KMS-11 (cell line): Measurements from ENCODE around the gene B4GALT4.
"Not testable (repeated sequence)": the region's sequence is repeated elsewhere in the genome, so short reads cannot be mapped to it uniquely, and the experiment has no call there.

ENCODE experiments used
- H2AFZ ChIP-seq: fragments of 200-600 bp; sonication (generic); 2 replicates; pipeline ENCODE4 v1.6.1; 2016; ENCODE audit warnings: antibody characterized with exemption, mixed run types, low read depth
- H3K27ac ChIP-seq: fragments of 200-600 bp; sonication (generic); 2 replicates; pipeline ENCODE4 v1.6.1; 2016; ENCODE audit warnings: mild to moderate bottlenecking, mixed run types
- H3K27me3 ChIP-seq: fragments of 200-600 bp; sonication (generic); 2 replicates; pipeline ENCODE4 v1.6.1; 2017; ENCODE audit warnings: mild to moderate bottlenecking, low read depth, mixed run types, moderate library complexity; ENCODE audit not compliant: insufficient read depth
- H3K36me3 ChIP-seq: fragments of 200-600 bp; sonication (generic); 2 replicates; pipeline ENCODE4 v1.6.1; 2017; ENCODE audit warnings: mild to moderate bottlenecking, mixed run types; ENCODE audit not compliant: insufficient read depth
- H3K4me1 ChIP-seq: fragments of 200-600 bp; sonication (generic); 2 replicates; pipeline ENCODE4 v1.6.1; 2016; ENCODE audit warnings: mild to moderate bottlenecking, low read depth, mixed run types; ENCODE audit not compliant: poor library complexity, severe bottlenecking
- H3K4me2 ChIP-seq: fragments of 200-600 bp; sonication (generic); 2 replicates; pipeline ENCODE4 v1.7.0; 2016; ENCODE audit warnings: mild to moderate bottlenecking, mixed run types
- H3K4me3 ChIP-seq: fragments of 200-600 bp; sonication (generic); IDR thresholded peaks from 2 replicates; pipeline ENCODE4 v1.6.1; 2017; ENCODE audit warnings: low read depth, low read length, mixed read lengths; ENCODE audit not compliant: insufficient read depth
- H3K79me2 ChIP-seq: fragments of 200-600 bp; sonication (generic); 2 replicates; pipeline ENCODE4 v1.6.1; 2016; ENCODE audit warnings: low read depth, mixed run types; ENCODE audit not compliant: insufficient read depth
- H3K9ac ChIP-seq: fragments of 200-600 bp; sonication (generic); 2 replicates; pipeline ENCODE4 v1.6.1; 2016; ENCODE audit warnings: mild to moderate bottlenecking, mixed run types
- H4K20me1 ChIP-seq: fragments of 200-600 bp; sonication (generic); 2 replicates; pipeline ENCODE4 v1.6.1; 2016; ENCODE audit warnings: mild to moderate bottlenecking, mixed run types; ENCODE audit not compliant: insufficient read depth
- TF ChIP-seq, protein P1 (sequence below): fragments of 200-600 bp; sonication (generic); conservative IDR thresholded peaks from 2 replicates; pipeline ENCODE4 v1.6.1; 2017; ENCODE audit warnings: low read depth, mild to moderate bottlenecking, antibody characterized with exemption, low read length, moderate library complexity, mixed read lengths

B4GALT4 gene

DNA sequence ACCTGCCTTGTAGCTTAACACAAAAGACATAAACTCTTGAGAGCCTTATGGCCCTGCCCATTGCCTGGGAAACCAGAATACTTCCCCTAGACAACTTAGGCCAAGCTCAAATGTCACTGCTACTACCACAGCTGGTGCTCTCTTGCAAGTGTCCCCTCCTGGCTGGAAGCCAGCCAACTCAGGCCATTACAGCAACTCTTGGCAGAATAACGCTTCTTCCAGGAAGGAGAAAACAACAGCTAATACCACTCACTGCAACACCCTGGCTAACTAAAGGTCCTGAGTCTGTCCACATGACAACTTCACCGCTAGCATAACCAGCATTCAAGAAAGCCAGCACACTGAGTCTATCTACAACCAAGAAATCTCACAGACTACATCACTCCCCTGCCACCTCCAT lies 5.1 kb upstream of the B4GALT4 start:
- Histone ChIP-seq H3K4me1 (peaks cover 8% of the 10 kb centered on the region), H3K9ac (no peak overlapping the region), H4K20me1 (no peaks in the 10 kb centered on the region), H3K4me2 (no peak overlapping the region), H3K79me2 (no peaks in the 10 kb centered on the region), H3K36me3 (no peaks in the 10 kb centered on the region), H2AFZ (no peak overlapping the region), H3K27ac (no peak overlapping the region), H3K27me3 (no peaks in the 10 kb centered on the region), H3K4me3 (no peak overlapping the region)
- TF ChIP-seq, protein P1, sequence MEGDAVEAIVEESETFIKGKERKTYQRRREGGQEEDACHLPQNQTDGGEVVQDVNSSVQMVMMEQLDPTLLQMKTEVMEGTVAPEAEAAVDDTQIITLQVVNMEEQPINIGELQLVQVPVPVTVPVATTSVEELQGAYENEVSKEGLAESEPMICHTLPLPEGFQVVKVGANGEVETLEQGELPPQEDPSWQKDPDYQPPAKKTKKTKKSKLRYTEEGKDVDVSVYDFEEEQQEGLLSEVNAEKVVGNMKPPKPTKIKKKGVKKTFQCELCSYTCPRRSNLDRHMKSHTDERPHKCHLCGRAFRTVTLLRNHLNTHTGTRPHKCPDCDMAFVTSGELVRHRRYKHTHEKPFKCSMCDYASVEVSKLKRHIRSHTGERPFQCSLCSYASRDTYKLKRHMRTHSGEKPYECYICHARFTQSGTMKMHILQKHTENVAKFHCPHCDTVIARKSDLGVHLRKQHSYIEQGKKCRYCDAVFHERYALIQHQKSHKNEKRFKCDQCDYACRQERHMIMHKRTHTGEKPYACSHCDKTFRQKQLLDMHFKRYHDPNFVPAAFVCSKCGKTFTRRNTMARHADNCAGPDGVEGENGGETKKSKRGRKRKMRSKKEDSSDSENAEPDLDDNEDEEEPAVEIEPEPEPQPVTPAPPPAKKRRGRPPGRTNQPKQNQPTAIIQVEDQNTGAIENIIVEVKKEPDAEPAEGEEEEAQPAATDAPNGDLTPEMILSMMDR: no peak

DNA sequence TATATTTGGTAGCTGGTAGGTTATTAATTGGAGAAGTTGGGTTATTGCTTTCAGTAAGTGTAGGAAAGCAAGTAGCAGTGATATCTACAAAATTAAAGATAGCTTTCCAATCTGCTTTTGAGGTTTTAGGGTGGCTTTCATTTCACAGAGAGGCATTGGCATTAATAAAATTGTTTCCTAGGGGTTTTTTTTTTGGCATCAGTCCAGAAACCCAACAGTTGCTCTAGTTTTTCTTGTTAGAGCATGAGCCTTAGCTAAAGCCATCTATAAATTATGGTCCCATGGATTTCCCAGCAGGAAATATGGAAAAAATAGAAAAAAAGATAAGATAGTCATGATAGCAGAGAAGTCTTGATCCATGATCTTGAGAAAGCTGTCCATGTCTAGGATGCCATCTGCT lies 3.0 kb upstream of the B4GALT4 start:
- Histone ChIP-seq H3K4me2 (no peak overlapping the region), H3K4me3 (no peak overlapping the region)
- TF ChIP-seq, protein P1: no peak

DNA sequence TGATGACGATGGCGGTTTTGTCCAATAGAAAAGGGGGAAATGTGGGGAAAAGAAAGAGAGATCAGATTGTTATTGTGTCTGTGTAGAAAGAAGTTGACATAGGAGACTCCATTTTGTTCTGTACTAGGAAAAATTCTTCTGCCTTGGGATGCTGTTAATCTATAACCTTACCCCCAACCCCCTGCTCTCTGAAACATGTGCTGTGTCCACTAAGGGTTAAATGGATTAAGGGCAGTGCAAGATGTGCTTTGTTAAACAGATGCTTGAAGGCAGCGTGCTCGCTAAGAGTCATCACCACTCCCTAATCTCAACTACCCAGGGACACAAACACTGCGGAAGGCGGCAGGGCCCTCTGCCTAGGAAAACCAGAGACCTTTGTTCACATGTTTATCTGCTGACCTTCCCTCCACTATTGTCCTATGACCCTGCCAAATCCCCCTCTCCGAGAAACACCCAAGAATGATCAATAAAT lies 2.4 kb upstream of the B4GALT4 start:
- not testable (repeated sequence) for H3K4me2 ChIP-seq, H4K20me1 ChIP-seq, H3K27me3 ChIP-seq, H3K9ac ChIP-seq, H3K36me3 ChIP-seq, H3K4me3 ChIP-seq, H2AFZ ChIP-seq, H3K27ac ChIP-seq
- Histone ChIP-seq H3K79me2 (peaks cover 15% of the 10 kb centered on the region; the same call in 1 of the 2 replicates), H3K4me1 (peaks cover 25% of the 10 kb centered on the region)

More for the DNA sequence above, 3.0 kb upstream of the B4GALT4 start:
- Histone ChIP-seq H3K27me3 (no peaks in the 10 kb centered on the region), H3K4me1 (peaks cover 21% of the 10 kb centered on the region), H3K36me3 (no peaks in the 10 kb centered on the region), H3K9ac (no peak overlapping the region), H3K27ac (no peak overlapping the region), H2AFZ (no peak overlapping the region), H4K20me1 (no peaks in the 10 kb centered on the region), H3K79me2 (peaks cover 12% of the 10 kb centered on the region; the same call in 1 of the 2 replicates)

DNA sequence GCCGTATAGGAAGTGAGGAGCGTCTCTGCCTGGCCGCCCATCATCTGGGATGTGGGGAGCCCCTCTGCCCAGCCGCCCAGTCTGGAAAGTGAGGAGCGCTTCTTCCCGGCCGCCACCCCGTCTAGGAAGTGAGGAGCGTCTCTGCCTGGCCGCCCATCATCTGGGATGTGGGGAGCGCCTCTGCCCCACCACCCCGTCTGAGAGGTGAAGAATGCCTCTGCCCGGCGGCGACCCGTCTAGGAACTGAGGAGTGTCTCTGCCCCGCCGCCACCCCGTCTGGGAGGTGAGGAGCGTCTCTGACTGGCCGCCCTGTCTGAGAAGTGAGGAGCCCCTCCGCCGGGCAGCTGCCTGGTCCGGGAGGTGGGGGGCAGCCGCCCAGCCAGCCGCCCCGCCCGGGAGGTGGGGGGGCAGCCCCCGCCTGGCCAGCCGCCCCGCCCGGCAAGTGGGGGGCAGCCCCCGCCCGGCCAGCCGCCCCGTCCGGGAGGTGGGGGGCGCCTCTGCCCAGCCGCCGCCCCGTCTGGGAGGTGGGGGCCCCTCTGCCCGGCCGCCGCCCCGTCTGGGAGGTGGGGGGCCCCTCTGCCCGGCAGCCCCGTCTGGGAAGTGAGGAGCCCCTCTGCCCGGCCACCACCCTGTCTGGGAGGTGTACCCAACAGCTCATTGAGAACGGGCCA lies 1.8 kb upstream of the B4GALT4 start:
- not testable (repeated sequence) for H2AFZ ChIP-seq, H3K27ac ChIP-seq, H3K27me3 ChIP-seq, H3K4me2 ChIP-seq, H3K9ac ChIP-seq, H3K4me3 ChIP-seq, H3K36me3 ChIP-seq, H4K20me1 ChIP-seq
- peaks cover 25% of the 10 kb centered on the region for H3K4me1 ChIP-seq
- peaks cover 15% of the 10 kb centered on the region; the same call in 1 of the 2 replicates for H3K79me2 ChIP-seq

DNA sequence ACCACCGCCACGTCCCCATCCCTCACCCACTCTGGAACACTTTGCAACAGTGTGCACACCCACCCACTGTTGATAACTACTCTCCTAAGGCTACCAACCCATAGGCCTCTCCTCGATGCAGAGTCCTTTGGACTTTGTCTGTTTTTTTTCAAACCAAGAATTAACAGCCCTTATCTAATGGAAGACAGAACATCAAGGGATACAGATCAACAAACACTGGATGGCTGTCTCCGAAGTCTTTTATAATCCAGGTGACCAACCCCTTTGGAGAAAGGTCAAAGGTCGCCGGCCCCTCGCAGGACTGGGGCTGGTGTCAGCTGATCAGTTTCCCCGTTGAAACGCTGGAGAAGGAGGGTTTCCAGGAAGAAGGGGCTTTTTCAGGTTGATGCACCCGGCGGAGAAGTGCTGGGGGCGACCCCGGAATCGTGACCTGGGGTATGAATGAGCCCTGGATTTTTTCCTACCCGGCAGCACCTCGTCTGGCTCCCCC lies 532 bp downstream of the B4GALT4 start:
- Histone ChIP-seq H3K9ac (peak overlapping the region; percentile 84), H2AFZ (peak overlapping the region; percentile 45), H3K4me3 (peak overlapping the region; percentile 88), H3K36me3 (no peaks in the 10 kb centered on the region), H4K20me1 (no peaks in the 10 kb centered on the region), H3K27me3 (no peaks in the 10 kb centered on the region), H3K4me1 (peaks cover 25% of the 10 kb centered on the region), H3K4me2 (peak overlapping the region; percentile 86), H3K79me2 (peaks cover 15% of the 10 kb centered on the region; the same call in 1 of the 2 replicates), H3K27ac (peak overlapping the region; percentile 59)
- TF ChIP-seq, protein P1: no peak
